NB4 (cell line): ENCODE measurements around the gene TRIM32.

Source experiments
- CTCF ChIP-seq: IDR thresholded peaks from one replicate; pipeline ENCODE4 v1.5.1; 2012; ENCODE audit warnings: low read depth, low read length
- MAX ChIP-seq: IDR thresholded peaks from 2 replicates; pipeline ENCODE4 v1.6.1; 2011; ENCODE audit warnings: low read depth, low read length

GRCh38 chr9:116643691-116644090 is 43.4 kb upstream of the TRIM32 start:
- TF ChIP-seq CTCF, result no peak
- no peak for TF ChIP-seq MAX
